Mucosa of descending colon (tissue), 3 donors: Measurements from ENCODE around the gene GRIN3B. TPM values are rescaled to one million over a fixed set of nuclear protein-coding genes. Genes with fewer than 3 reads are reported as not detected.
"Not testable (repeated sequence)": the region's sequence is repeated elsewhere in the genome, so short reads cannot be mapped to it uniquely, and the experiment has no call there.

ENCODE experiments used
- ATAC-seq: fragments of 200-7000 bp; cut with Tn5 transposase; one replicate; pipeline ENCODE4 v1.9.1; 2020; ENCODE audit warnings: mild to moderate bottlenecking, moderate library complexity
- DNase-seq, 3 donors: peaks; one replicate each; pipeline ENCODE4 v3.0.0-alpha.2; 2020
- H3K36me3 ChIP-seq: fragments of 200-600 bp; one replicate; pipeline ENCODE4 v1.8.0; 2021; ENCODE audit warnings: low read depth, mild to moderate bottlenecking
- H3K4me1 ChIP-seq: fragments of 200-600 bp; one replicate; pipeline ENCODE4 v1.8.0; 2021; ENCODE audit warnings: low read depth, mild to moderate bottlenecking
- H3K4me3 ChIP-seq: fragments of 200-600 bp; one replicate; pipeline ENCODE4 v1.8.0; 2021; ENCODE audit warnings: mild to moderate bottlenecking
- H3K9me3 ChIP-seq: fragments of 200-600 bp; one replicate; pipeline ENCODE4 v1.8.0; 2021; ENCODE audit warnings: mild to moderate bottlenecking
- intact Hi-C, 2 donors: fragments of 100-400 bp; cut with DNase I in 1 of 2; cut with micrococcal nuclease in 1 of 2; formaldehyde crosslinking; loops; one replicate each; pipeline versions ENCODE4 v1.11.0 to v1.11.1; 2022; cut with DNase I, micrococcal nuclease
- total RNA-seq, 3 donors: library from RNA; stranded (reverse); fragmentation: NEBNext Ultra II Directional in 2 of 3; extraction: Animal tissue kit (Norgen Biotek cat#: 25700) in 2 of 3; gene quantifications; one replicate each; pipeline versions ENCODE4 v1.2.1 to v1.2.4, GENCODE V29; 2021 to 2023
- TF ChIP-seq, protein P1 (sequence below): fragments of 200-600 bp; IDR thresholded peaks from one replicate; pipeline ENCODE4 v1.8.0; 2022; ENCODE audit warnings: antibody characterized with exemption, mild to moderate bottlenecking
- donor health status: DM: no; HTN: no; CAD: no; lungs with moderate emphysema.
- donor health status: DM: no; HTN: no; CAD: no.
- donor health status: DM: no; HTN: yes; CAD: no.

The GRIN3B gene
- total RNA-seq, 3 donors from 2014 or later, result not detected

DNA sequence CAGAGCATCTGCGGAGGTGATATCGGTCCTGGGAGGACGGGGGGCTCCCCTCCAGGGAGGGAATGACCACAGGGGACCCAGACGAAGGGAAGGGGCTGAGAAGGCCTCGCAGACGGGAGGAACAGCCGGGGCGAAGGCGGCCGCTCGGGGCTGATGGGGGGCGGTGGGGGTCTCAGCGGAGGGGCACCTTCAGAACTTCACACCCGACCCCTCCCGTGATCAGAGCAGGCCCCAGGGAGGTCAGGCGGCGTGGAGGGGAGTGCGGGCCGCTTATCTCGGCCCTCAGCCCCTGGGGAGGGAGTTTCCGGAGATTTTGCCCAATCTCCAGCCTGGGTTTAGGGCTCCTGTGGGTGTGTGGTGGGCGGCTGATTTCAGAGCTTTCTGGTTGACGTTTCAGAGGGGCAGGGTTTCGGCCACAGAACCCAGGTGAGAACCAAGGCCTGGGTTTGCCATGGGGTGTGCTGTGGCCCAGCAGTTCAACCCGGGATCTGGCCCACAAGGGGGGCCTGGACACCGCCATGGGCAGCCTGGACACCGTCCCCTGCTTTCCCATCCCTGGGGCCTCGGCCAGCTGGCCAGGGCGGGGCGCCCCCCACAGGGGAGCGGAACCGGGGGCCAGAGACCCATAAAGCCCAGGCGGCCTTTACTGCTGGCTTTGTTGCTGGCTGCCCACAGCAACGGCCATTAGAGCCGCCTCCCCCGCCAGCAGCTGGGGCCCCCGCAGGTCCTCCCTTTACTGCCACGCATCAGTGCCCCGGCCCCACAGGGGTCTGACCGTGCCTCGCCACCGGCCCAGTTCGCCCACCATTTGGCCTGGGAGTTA is 45.3 kb upstream of the GRIN3B start:
- no peak overlapping the region for H3K4me3 ChIP-seq
- TF ChIP-seq, protein P1, sequence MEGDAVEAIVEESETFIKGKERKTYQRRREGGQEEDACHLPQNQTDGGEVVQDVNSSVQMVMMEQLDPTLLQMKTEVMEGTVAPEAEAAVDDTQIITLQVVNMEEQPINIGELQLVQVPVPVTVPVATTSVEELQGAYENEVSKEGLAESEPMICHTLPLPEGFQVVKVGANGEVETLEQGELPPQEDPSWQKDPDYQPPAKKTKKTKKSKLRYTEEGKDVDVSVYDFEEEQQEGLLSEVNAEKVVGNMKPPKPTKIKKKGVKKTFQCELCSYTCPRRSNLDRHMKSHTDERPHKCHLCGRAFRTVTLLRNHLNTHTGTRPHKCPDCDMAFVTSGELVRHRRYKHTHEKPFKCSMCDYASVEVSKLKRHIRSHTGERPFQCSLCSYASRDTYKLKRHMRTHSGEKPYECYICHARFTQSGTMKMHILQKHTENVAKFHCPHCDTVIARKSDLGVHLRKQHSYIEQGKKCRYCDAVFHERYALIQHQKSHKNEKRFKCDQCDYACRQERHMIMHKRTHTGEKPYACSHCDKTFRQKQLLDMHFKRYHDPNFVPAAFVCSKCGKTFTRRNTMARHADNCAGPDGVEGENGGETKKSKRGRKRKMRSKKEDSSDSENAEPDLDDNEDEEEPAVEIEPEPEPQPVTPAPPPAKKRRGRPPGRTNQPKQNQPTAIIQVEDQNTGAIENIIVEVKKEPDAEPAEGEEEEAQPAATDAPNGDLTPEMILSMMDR, result no peak
- intact Hi-C loops, result no loop called here
- peaks cover 28% of the 10 kb centered on the region for H3K4me1 ChIP-seq
- H3K36me3 ChIP-seq, result no peaks in the 10 kb centered on the region
- ATAC-seq (no peak), DNase-seq (no peak)
- no peaks in the 10 kb centered on the region for H3K9me3 ChIP-seq

DNA sequence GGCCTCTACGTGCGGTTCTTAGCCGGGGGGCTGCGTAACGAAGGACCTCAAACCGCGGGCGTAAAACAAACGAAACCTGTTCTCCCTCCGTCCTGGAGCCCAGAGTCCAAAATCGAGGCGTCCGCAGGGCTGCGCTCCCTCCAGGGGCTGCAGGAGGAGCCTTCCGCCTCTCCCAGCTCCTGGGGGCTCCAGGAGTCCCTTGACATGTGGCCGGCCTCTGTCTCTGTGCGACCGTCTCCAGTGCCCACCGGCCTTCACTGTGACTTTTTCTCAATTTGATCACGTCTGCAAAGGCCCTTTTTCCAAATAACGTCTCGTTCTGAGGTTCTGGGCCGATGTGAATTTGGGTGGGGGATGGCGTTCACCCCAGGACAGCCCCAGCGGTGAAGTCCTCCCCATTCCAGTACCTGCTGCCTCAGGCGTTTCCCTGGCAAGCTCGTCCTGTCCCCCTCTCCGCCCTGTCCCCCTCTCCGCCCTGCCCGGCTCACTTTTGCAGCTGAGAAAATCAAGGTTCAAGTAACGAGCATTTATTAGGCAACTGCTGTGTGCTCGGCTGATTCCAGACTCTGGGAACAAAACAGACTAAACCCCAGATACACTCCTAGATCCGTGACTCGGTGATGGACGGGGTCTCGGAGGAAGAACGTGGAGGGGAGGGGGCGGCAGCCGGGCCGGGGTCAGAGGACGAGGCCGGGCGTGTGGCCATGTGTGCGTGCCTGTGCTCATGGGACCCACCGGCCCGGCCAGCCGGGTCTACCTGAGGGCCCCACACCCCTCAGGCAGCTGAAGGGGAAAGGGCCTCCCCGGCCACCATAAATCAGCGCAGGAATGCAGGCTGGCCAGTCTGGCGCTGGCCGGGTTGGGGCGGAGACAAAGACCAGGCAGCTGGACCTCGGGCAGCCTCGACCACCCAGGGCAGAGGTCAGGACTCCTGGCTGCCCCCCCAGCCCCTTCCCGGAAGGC is 44.1 kb upstream of the GRIN3B start:
- Histone ChIP-seq H3K4me1 (peaks cover 28% of the 10 kb centered on the region), H3K9me3 (no peaks in the 10 kb centered on the region), H3K4me3 (no peak overlapping the region), H3K36me3 (no peaks in the 10 kb centered on the region)
- DNase-seq (peak in 1 of 3 donors; percentile 49), ATAC-seq (peak; percentile 22)
- intact Hi-C loops, result no loop called here
- TF ChIP-seq, protein P1, result no peak

DNA sequence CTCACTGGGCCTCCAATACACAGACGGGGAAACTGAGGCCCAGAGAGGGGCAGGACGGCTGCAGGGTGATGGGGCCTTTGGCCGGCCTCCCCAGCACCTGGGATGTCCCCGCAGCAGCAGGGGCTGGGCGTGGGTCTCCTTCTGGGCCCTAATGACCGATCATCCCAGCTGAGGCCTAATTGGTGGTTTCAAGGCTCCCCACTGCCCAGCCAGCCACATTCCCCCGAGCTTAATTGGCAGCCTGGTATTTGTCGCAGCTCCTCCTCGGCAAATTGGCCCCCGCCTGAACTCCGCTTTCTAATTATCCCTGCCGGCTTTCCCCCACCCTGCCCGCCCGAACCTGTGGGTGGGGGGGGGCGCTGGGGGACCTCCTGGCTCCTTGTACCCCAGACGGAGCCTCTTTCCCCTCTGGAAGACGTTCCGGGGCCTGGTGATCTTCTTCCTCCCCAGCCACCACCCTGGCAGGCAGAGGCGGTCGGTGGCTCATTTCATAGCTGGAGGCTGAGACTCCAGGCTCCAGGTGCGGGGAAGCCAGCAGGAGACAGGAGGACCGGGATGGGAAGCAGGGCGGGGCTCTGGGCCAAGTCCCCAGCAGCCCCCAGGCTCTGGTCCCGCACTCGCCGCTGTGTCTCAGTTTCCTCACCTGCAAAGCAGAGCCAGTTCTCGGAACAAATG is 43.3 kb upstream of the GRIN3B start:
- H3K36me3 ChIP-seq, result no peaks in the 10 kb centered on the region
- TF ChIP-seq, protein P1, result no peak
- no peak overlapping the region for H3K4me3 ChIP-seq
- H3K9me3 ChIP-seq, result no peaks in the 10 kb centered on the region
- DNase-seq (no peak), ATAC-seq (peak; percentile 24)
- intact Hi-C loops, result no loop called here
- H3K4me1 ChIP-seq, result peaks cover 28% of the 10 kb centered on the region

DNA sequence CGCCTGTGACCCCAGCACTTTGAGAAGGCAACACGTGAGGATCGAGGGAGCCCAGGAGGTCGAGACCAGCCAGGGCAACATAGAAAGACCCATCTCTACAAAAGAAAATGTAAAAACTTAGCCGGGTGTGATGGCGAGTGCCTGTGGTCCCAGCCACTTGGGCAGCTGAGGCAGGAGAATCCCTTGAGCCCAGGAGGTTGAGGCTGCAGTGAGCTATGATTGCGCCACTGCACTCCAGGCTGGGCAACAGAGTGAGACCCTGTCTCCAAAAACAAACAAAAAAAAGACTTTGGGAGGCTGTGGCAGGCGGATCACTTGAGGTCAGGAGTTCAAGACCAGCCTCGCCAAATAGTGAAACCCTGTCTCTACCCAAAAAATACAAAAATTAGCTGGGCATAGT is 42.6 kb upstream of the GRIN3B start:
- peaks cover 21% of the 10 kb centered on the region for H3K4me1 ChIP-seq
- not testable (repeated sequence) for H3K4me3 ChIP-seq

DNA sequence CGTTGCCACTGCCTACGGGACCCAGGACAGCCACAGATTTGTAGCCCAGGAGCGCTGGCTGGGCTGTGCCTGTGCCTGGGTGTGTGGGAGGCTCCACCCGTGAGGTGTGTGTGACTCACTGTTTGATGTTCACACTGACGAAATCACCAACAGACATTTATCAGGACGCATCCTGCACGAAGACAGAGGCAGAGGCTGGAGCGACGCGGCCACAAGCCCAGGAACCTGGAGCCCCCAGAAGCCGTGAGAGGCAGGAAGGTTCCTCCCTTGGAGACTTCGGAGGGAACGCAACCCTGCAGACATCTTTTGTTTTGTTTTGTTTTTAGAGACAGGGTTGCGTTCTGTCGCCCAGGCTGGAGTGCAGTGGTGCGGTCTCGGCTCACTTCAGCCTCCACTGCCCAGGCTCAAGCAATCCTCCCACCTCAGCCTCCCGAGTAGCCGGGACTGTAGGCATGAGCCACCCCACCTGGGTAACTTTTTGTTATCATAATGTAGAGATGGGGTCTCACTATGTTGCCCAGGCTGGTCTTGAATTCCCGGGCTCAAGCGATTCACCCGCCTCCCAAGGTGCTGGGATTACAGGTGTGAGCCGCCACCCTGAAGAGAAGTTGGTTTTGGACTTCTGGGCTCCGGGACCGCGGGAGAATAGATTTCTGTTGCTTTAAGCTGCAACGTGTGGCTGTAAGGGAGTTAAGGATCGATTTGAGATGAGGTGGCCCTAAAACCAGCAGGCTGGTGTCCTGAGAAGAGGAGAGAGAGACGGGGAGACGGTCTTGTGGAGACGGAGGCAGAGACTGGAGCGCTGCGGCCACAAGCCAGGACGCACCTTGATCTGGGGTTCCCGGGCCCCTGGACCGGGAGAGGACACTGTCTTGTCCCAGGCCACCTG is 41.0 kb upstream of the GRIN3B start:
- intact Hi-C loops, result no loop called here
- DNase-seq, result no peak
- peaks cover 8% of the 10 kb centered on the region for H3K4me1 ChIP-seq
- ATAC-seq, result peak; percentile 61
- H3K36me3 ChIP-seq, result no peaks in the 10 kb centered on the region
- no peaks in the 10 kb centered on the region for H3K9me3 ChIP-seq
- no peak overlapping the region for H3K4me3 ChIP-seq
- TF ChIP-seq, protein P1, result no peak

More for the DNA sequence above, 42.6 kb upstream of the GRIN3B start:
- DNase-seq, H3K9me3 ChIP-seq, intact Hi-C loops, H3K36me3 ChIP-seq, ATAC-seq: not testable (repeated sequence)
